Measurements from ENCODE around the gene CBLB.

DNA sequence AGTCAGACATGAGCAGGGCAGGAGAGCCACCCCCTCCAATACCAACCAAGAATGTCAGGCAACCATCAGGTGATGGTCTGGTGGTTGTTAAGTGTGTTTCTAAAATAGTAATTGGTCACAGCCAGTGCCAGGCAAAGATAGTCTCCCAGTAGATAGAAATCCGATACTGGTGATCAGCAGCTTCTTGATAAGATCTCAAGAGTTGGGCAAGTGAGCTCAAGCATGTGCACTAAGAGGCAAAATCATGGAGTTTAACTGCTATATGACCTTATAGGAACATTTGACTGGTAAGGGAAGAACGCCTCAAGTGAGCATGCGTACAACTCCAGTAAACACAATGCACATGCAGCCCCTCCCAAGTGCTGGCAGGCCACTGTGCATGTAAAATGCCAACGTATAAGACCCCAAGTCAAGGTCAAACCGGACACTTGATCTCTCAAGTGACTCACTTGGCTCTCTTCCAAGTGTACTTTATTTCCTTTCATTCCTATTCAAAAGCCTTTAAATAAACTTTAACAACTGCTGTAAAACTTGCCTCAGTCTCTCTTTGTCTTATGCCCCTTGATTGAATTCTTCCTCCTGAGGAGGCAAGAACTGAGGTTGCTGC lies 36.0 kb upstream of the CBLB start:
- TF ChIP-seq CTCF (conservative IDR thresholded peaks at IDR 0.05 in 1 of 2, IDR thresholded peaks at IDR 0.05 in 1 of 2; ENCODE audit: low read depth in 1 of 2, low read length in 2 of 2) (no peak), EZH2 (IDR thresholded peaks at IDR 0.05; ENCODE audit: low read length, missing control alignments) (no peak)
